ENCODE results near the gene KCNJ10. TPM values are rescaled to one million over a fixed set of nuclear protein-coding genes. Genes with fewer than 3 reads are reported as not detected.

The KCNJ10 gene
- total RNA-seq, 1 experiment from 2014 or later: 0.26 TPM

DNA sequence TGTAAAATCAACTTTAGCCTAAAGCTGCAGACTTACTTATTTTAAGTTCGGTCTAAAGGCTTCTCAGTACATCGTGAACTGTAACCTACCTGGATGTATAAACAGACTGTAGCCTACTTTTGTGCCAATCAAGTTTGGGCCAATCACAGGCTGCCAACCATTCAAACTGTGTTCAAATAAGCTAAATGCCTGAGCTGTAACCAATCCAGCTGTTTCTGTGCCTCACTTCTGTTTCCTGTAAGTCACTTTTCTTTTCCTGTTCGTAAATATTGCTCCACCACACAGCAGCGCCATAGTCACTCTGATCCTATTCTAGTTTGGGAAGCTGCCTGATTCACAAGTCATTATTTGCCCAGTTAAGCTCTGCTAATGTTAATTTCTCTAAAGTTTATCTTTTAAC lies 78.4 kb downstream of the KCNJ10 start:
- no peak for DNase-seq (ENCODE audit: low read depth, low spot score)
- in situ Hi-C loops (cut with HindIII; ENCODE audit: low pct_unique_long_range_greater_than_20kb, low sequenced_read_pairs): no loop called here

DNA sequence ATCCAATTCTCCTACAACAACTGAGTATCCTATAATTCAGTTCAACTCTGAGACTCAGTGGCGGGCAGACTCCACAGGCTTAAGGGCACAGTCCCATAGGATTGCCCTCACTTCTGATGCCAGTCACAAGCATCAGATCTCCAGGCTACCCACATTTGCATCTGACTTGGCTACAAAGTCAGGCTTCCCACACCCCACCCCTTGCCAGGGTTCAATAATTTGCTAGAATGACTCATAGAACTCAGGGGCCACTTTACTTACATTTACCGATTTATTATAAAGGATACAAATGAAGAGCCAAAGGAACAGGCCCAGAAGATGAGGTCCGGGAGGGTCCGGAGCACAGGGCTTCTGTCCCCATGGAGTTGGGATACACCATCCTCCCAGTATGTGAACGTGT lies 80.0 kb downstream of the KCNJ10 start:
- no peak for DNase-seq (ENCODE audit: low read depth, low spot score)
- in situ Hi-C loops (cut with HindIII; ENCODE audit: low pct_unique_long_range_greater_than_20kb, low sequenced_read_pairs): no loop called here

DNA sequence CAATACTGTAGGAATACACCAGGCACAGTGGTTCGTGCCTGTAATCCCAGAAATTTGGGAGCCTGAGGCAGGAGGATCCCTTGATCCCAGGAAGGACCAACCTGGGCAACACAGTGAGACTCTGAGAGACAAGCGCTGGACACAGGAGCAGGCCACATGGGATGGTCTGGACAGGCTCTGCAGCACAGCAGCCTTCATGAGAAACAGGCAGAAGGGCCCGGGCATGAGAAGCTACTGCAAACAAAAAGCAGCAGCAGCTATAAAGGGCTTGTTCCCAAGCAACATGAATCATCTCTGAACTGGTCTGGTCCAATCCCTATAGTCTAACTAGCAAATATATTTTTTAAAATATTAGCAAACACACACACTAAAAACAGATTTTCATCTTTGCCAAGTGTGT lies 80.4 kb downstream of the KCNJ10 start:
- in situ Hi-C loops (cut with HindIII; ENCODE audit: low pct_unique_long_range_greater_than_20kb, low sequenced_read_pairs): no loop called here
- DNase-seq (ENCODE audit: low read depth, low spot score): no peak

DNA sequence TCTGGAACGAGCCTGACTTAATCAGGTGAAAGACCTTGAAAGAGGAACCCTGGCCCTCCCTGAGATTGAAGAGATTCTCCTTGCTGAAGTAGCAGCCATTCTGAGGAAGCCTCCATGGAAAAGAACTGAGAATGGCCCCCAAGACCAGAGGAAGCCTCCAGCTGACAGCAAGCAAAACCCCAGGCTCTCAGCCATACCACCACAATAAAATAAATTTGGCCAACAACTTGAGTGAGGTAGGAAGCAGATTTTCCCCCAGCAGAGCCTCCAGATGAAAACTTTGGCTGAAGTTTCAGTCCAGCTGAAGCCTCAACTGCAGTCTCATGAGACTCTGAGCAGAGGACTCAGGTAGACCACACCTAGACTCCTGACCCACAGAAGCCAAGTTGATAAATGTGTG lies 82.0 kb downstream of the KCNJ10 start:
- in situ Hi-C loops (cut with HindIII; ENCODE audit: low pct_unique_long_range_greater_than_20kb, low sequenced_read_pairs): no loop called here
- no peak for DNase-seq (ENCODE audit: low read depth, low spot score)

DNA sequence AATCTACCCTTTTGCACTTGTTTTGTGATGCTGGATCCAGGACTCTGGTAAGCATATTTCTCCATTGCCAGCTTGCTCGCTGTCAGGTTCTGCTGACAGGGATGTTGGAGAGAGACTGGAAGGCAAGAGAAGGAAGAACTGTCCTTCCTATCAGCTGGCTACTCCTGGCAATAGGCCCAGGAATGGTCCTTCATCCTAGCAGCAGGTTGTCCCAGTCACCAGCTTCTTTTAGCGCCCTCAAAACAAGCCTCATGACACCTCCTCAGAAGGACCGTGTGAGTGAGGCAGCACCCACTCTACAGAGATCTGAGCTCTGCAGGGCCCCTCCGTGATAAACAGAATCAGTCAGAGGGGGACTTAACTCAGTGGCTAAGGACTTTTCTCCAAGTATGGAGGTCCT lies 82.8 kb downstream of the KCNJ10 start:
- in situ Hi-C loops (cut with HindIII; ENCODE audit: low pct_unique_long_range_greater_than_20kb, low sequenced_read_pairs): no loop called here
- DNase-seq (ENCODE audit: low read depth, low spot score): no peak

DNA sequence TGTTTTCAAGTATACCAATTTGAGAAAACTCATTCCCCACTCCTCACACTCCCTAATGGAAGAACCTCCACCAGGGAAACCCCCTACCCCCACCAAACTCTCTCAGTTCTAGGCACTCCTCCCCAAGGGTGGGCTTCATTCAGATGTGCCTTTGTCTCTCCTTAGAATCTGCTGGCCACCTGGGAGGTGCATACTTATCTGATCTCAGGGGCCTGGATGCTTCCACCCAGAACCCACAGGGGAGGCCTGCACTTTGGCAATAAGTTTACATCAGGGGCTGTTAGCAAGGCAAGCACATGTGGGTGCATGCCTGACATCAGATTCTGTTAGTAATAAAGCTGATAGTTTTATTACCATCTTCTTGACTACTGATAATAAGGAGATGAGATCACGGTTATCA lies 83.4 kb downstream of the KCNJ10 start:
- no peak for DNase-seq (ENCODE audit: low read depth, low spot score)
- in situ Hi-C loops (cut with HindIII; ENCODE audit: low pct_unique_long_range_greater_than_20kb, low sequenced_read_pairs): no loop called here

DNA sequence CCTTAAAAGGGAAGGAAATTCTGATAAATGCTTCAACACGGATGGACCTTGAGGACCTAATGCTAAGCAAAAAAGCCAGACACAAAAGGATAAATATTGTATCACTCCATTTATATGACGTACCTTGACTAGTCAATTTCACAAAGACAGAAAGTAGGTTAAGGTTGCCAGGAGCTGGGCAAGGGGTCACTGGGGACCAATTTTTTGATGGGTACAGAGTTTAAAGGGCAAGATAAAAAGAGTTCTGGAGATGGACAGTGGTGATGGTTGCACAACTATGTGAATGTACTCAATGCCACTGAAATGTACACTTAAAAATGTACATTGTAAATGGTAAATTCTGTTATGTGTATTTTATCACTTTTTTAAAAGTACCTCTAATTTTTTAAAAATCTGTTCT lies 83.9 kb downstream of the KCNJ10 start:
- DNase-seq (ENCODE audit: low read depth, low spot score): no peak
- in situ Hi-C loops (cut with HindIII; ENCODE audit: low pct_unique_long_range_greater_than_20kb, low sequenced_read_pairs): no loop called here

DNA sequence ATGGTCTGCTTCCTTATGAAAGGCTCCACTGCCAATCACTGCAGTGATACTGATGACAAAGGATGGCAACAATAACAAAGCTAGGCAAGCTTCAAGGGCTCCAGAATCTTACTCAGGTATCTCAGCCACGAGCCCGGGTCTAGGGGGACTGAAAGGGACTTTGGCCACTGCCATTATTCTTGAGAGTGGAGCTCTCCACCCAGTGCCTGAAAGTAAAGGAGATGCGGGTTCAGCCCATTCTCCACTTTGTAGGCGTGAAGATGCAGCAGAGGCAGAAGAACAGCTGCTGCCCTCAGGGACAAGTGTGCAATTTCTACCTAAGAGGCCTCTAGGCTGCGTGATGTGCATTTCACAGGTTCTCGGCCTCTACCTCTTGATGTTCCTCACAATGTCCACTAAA lies 84.5 kb downstream of the KCNJ10 start:
- DNase-seq (ENCODE audit: low read depth, low spot score): no peak
- in situ Hi-C loops (cut with HindIII; ENCODE audit: low pct_unique_long_range_greater_than_20kb, low sequenced_read_pairs): no loop called here

DNA sequence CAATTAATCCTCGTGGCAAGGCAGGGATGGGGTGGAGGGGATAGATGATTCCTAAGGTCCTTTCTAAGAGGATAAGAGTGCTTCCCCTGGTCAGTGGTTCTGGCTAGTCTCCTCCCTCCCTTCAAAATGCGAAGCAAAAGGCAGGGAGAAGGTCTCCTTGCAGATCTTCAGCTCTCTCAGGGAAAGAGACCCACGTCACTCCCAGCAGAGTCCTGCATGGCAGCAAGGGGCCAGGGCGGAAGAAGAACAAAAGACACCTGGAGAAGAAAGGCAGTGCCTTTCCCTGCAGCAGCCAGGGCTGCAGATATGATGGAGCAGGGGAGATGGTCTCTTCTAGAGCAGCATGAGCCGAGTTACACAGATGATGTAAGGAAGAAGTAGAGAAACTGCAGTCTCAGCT lies 86.3 kb downstream of the KCNJ10 start:
- no peak for DNase-seq (ENCODE audit: low read depth, low spot score)
- in situ Hi-C loops (cut with HindIII; ENCODE audit: low pct_unique_long_range_greater_than_20kb, low sequenced_read_pairs): no loop called here

DNA sequence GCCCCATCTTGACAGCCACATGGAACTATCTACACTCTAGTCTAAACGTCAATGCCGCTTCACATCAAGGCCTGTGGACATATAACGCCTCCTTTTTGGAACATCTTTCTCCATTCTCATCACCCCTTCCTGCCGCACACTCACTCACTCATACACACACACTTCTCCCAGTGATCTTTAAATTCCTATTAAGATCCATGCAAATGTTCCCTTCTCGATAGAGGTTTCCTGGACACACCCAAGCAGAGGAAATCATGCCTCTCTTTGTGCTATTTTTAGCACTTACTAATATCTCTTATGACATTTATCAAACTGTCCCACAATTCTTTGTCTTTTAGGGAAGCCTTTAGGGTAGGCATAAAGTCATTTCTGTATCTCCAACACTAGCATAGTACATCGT lies 87.7 kb downstream of the KCNJ10 start:
- DNase-seq (ENCODE audit: low read depth, low spot score): no peak
- in situ Hi-C loops (cut with HindIII; ENCODE audit: low pct_unique_long_range_greater_than_20kb, low sequenced_read_pairs): no loop called here

DNA sequence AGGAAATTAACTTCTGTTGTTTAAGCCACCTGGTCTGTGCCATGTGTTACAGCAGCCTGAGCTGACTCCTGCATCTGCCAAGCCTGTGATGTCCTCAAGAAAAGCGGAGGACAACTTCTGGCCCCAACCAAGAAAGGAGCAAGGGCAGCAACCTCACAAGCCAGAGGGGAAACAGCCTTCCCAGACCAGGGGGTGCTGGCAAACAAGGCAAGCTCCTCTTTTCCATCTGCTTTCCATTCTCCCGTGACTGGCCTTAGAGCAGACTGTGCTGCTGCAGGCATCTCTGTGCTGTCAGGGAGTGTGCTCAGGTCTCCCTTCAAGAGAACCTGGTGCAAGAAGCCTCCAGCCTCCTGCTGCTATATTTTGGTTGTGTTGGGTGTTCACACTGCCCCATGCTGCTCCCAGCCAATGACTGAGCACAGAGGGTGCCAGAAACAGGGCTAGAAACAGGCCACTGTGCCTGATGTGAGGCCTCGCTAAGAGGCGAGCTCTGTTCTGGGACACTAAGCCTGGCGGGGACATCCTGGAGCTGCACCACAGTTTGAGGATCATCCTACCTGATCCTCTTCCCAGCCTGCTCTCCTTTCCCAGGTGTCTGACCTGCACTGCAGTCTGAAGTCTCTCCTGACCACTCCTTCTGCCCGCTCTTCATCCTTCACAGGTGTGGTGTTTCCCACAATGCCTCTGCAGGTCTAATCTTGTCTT lies 88.5 kb downstream of the KCNJ10 start:
- in situ Hi-C loops (cut with HindIII; ENCODE audit: low pct_unique_long_range_greater_than_20kb, low sequenced_read_pairs): no loop called here
- no peak for DNase-seq (ENCODE audit: low read depth, low spot score)

DNA sequence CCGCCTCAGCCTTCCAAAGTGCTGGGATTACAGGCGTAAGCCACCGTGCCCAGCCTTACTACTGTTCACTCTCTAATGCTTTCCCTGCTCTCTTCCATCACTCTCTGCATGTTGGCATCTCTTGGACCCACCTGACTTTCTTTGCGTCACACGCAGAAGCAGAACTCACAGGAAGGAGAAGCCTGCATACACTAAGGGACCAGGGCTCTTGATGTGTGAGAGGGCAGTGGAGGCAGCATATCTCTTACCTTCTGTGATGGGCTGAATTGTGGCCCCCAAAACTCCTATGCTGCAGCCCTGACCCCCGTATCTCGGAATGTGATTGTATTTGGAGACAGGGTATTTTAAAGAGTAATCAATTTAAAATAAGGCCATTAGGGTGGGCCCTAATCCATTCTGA lies 89.2 kb downstream of the KCNJ10 start:
- in situ Hi-C loops (cut with HindIII; ENCODE audit: low pct_unique_long_range_greater_than_20kb, low sequenced_read_pairs): no loop called here
- DNase-seq (ENCODE audit: low read depth, low spot score): no peak

DNA sequence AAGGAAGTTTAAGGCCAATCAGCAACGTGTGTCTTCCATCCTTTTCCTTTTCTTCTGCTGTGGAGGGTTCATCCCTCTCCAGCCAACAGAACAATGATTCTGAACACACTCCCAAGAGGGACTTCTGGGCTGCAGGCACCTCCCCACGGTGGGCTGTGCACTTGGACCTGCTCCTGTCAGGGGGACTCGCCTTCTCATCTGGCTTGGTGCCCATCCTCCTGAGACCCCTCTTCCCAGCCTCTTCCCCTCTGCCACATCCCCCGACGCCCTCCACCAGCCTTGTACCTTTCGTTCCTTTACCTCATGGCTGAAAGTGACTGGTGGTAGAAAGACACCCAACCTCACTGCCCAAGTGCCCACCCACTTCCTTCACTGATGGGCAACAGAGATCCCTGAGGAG lies 89.9 kb downstream of the KCNJ10 start:
- in situ Hi-C loops (cut with HindIII; ENCODE audit: low pct_unique_long_range_greater_than_20kb, low sequenced_read_pairs): no loop called here
- DNase-seq (ENCODE audit: low read depth, low spot score): no peak

DNA sequence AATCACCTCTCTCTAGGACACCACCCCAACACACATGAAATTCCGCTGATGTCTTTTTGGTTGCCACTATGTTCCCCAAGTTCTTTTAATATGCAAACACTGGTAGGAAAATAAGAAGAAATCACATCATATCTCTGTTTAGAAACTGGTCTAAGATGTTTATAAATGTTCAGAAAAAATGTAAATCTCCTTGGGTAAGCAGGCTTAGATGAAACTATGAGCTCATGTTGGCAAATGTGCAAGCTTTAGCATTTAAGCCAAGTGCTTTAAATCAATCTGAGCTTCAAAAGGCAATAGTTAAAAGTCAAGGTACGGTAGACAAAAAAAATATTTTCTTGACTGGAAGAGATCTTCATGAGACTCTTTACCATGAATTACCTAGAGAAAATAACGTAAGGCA lies 90.7 kb downstream of the KCNJ10 start:
- in situ Hi-C loops (cut with HindIII; ENCODE audit: low pct_unique_long_range_greater_than_20kb, low sequenced_read_pairs): no loop called here

DNA sequence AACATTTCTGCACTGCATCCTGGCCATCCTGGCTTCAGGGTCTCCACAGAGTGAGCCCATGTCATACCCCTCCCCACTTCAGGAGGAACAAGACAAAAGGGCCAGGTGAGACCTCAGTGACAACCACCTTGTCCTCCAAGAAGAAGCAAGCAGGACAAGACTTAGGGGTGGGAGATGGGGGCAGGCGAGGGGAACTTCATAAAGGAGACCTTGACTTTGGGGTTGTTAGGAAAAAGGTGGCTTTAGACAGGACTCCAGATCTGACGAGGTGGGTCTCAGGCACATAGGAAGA lies 91.9 kb downstream of the KCNJ10 start:
- in situ Hi-C loops (cut with HindIII; ENCODE audit: low pct_unique_long_range_greater_than_20kb, low sequenced_read_pairs): no loop called here
- no peak for DNase-seq (ENCODE audit: low read depth, low spot score)

More for the DNA sequence above, 90.7 kb downstream of the KCNJ10 start:
- no peak for DNase-seq (ENCODE audit: low read depth, low spot score)

DNA sequence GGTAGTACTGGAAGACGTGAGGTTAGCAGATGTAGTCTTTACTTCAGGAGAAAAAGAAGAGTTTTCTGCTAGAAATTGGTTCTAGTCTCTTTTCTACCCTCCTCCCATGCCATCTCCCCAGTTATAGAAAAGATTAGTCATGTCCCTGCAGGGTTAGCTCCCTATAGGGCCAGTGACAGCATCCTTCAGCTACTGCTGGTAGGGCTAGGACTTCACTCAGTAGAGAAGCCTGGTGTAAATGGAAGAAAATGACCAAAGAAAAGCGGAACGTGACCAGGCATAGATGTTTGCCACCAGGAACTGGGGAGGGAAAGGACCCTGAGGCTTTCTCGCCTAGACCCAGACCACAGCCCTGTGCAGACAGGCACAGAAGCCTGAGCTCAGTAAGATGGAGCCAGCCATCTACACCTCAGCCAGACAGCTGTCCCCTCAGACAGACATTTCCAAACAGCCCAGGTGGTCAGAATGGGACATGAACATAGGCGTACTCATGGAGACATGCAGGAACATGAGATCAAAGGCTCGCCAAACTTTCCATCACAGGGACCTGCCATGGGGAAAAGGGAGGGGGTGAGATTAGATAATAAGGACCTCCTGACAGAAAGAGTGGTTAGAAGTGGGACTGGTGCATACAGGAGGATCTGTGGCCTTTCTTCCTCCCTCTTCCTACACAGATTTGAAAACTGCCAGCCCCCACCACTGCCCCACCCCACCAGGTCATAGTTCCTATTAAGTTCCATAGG lies 92.4 kb downstream of the KCNJ10 start:
- DNase-seq (ENCODE audit: low read depth, low spot score): no peak
- in situ Hi-C loops (cut with HindIII; ENCODE audit: low pct_unique_long_range_greater_than_20kb, low sequenced_read_pairs): no loop called here

DNA sequence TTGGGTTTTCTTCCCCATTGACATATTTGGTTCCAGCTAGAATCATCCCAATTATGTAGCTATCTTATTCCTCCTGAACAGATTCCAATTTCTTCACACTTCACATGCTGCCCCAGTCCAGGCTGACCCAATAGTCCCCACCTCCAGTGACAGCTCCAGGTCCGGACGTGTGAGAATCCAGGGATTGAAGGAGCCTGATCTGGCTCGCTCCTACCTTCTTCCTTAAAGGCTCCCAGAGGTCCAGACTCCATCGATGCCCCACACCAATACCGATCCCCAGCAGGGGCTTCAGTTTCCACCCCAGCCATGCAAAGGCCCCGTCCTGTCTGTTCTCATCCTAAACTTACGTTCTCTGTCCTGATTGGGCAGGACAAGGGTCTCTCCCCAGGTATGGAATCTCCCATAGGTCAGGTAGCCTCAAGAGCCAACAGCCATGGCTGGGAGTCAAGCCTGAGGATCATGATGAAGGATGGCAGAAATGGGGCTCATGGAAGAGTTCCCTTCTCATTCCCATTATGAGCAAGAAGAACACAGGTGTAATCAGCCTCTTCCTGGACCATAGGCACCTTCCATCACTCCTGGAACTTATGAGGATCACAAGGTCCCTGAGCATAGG lies 95.5 kb downstream of the KCNJ10 start:
- in situ Hi-C loops (cut with HindIII; ENCODE audit: low pct_unique_long_range_greater_than_20kb, low sequenced_read_pairs): no loop called here
- DNase-seq (ENCODE audit: low read depth, low spot score): no peak

DNA sequence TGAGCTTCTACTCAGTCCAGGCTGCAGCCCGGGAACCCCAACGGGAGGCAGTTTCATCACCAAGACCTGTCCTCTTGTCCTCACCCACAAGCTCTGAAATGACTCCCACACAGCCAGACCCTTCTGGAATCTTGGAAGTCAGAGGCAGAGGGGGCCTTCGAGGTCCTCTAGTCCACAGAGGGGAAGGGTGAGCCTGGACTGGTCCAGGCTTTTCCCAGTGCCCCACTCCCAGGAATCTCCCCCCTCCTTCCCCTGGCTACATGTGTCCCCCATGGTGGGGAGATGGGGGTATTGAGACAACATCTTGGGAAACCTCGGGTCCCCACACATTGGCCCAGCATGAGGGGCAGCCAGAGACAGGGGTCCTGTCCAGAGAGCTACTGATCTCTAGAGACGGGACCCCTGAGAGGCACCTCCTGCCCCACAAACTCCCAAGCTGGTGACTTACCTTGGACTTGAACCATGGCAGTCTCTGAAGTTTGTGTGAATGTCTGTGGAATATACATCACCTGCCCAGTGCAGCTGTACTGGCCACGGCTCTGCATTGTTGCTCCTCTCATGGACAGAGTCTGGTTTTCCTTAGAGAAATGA lies 96.5 kb downstream of the KCNJ10 start:
- in situ Hi-C loops (cut with HindIII; ENCODE audit: low pct_unique_long_range_greater_than_20kb, low sequenced_read_pairs): no loop called here

More for the DNA sequence above, 96.5 kb downstream of the KCNJ10 start:
- DNase-seq (ENCODE audit: low read depth, low spot score): no peak
